Osteocyte (in vitro differentiated cells): Measurements from ENCODE around the gene HOXB9. TPM values are rescaled to one million over a fixed set of nuclear protein-coding genes. Genes with fewer than 3 reads are reported as not detected.

Experiments used
- DNase-seq: peaks from one replicate; pipeline ENCODE4 v3.0.0; 2021; ENCODE audit warnings: mixed read lengths; ENCODE audit not compliant: unreplicated experiment; ENCODE audit errors: extremely low spot score
- H3K27ac Mint-ChIP-seq: one replicate; pipeline ENCODE4 v1.8.0; 2021; ENCODE audit warnings: mild to moderate bottlenecking, mixed read lengths; ENCODE audit not compliant: unreplicated experiment
- H3K27me3 Mint-ChIP-seq: one replicate; pipeline ENCODE4 v1.8.0; 2021; ENCODE audit warnings: mixed read lengths; ENCODE audit not compliant: unreplicated experiment
- H3K36me3 Mint-ChIP-seq: one replicate; pipeline ENCODE4 v1.8.0; 2021; ENCODE audit warnings: mixed read lengths; ENCODE audit not compliant: unreplicated experiment
- H3K4me1 Mint-ChIP-seq: one replicate; pipeline ENCODE4 v1.8.0; 2021; ENCODE audit warnings: mixed read lengths; ENCODE audit not compliant: unreplicated experiment
- H3K4me3 Mint-ChIP-seq: one replicate; pipeline ENCODE4 v1.8.0; 2021; ENCODE audit warnings: mild to moderate bottlenecking, moderate library complexity, mixed read lengths; ENCODE audit not compliant: unreplicated experiment
- H3K9me3 Mint-ChIP-seq: one replicate; pipeline ENCODE4 v1.8.0; 2021; ENCODE audit warnings: mixed read lengths; ENCODE audit not compliant: unreplicated experiment
- CTCF ChIP-seq: fragments of 200-600 bp; sonication (generic); IDR thresholded peaks from 2 replicates; pipeline ENCODE4 v1.5.0; 2021; ENCODE audit warnings: antibody characterized with exemption, mild to moderate bottlenecking, moderate library complexity
- total RNA-seq: library from RNA; stranded (reverse); gene quantifications from 2 replicates; pipeline ENCODE4 v1.2.1, GENCODE V29; 2021

The HOXB9 gene
- total RNA-seq, 1 donor from 2014 or later: not detected

- Mint-ChIP-seq H3K4me3 (no peak overlapping the region), H3K4me1 (peaks cover 2% of the 10 kb centered on the region), H3K27ac (no peak overlapping the region), H3K36me3 (no peaks in the 10 kb centered on the region), H3K9me3 (no peaks in the 10 kb centered on the region), H3K27me3 (peaks cover 92% of the 10 kb centered on the region)
- TF ChIP-seq CTCF: no peak
- no peak for DNase-seq
Measured at GRCh38 chr17:48630925-48631692, 5.0 kb upstream of the HOXB9 start.

- Mint-ChIP-seq H3K27ac (no peak overlapping the region), H3K9me3 (no peaks in the 10 kb centered on the region), H3K27me3 (peaks cover 88% of the 10 kb centered on the region)
Measured at GRCh38 chr17:48630009-48630924, 4.1 kb upstream of the HOXB9 start.

GRCh38 chr17:48629411-48629759, 3.2 kb upstream of the HOXB9 start:
- Mint-ChIP-seq H3K27ac (no peak overlapping the region), H3K4me3 (no peak overlapping the region), H3K36me3 (no peaks in the 10 kb centered on the region), H3K9me3 (no peaks in the 10 kb centered on the region), H3K27me3 (peaks cover 81% of the 10 kb centered on the region), H3K4me1 (peaks cover 5% of the 10 kb centered on the region)
- no peak for DNase-seq
- TF ChIP-seq CTCF: no peak

More at GRCh38 chr17:48630009-48630924, 4.1 kb upstream of the HOXB9 start:
- H3K4me1 Mint-ChIP-seq: peaks cover 5% of the 10 kb centered on the region
- H3K4me3 Mint-ChIP-seq: no peak overlapping the region
- TF ChIP-seq CTCF: no peak
- no peaks in the 10 kb centered on the region for H3K36me3 Mint-ChIP-seq
- DNase-seq: no peak

- DNase-seq: no peak
- Mint-ChIP-seq H3K27ac (no peak overlapping the region), H3K4me1 (peaks cover 5% of the 10 kb centered on the region), H3K36me3 (no peaks in the 10 kb centered on the region), H3K4me3 (no peak overlapping the region), H3K9me3 (no peaks in the 10 kb centered on the region), H3K27me3 (peaks cover 82% of the 10 kb centered on the region)
- no peak for TF ChIP-seq CTCF
Measured at GRCh38 chr17:48628649-48629410, 2.7 kb upstream of the HOXB9 start.
